ENCODE results near the gene GPRASP2.
"Not testable (repeated sequence)": the region's sequence is repeated elsewhere in the genome, so short reads cannot be mapped to it uniquely, and the experiment has no call there.

GPRASP2 gene

GRCh38 chrX:102712216-102712966 lies at the start of gene GPRASP2:
Gene GPRASP2 (plus strand): TSS chrX:102712448. CDS start chrX:102714870, 2,422 bp downstream.
- peak; percentile 9 for DNase-seq (ENCODE audit: low spot score)

- DNase-seq (ENCODE audit: low spot score), result not testable (repeated sequence)
Measured at GRCh38 chrX:102663820-102664219, 48.4 kb upstream of the GPRASP2 start.

- not testable (repeated sequence) for DNase-seq (ENCODE audit: low spot score)
Measured at GRCh38 chrX:102667034-102667433, 45.2 kb upstream of the GPRASP2 start.

DNA sequence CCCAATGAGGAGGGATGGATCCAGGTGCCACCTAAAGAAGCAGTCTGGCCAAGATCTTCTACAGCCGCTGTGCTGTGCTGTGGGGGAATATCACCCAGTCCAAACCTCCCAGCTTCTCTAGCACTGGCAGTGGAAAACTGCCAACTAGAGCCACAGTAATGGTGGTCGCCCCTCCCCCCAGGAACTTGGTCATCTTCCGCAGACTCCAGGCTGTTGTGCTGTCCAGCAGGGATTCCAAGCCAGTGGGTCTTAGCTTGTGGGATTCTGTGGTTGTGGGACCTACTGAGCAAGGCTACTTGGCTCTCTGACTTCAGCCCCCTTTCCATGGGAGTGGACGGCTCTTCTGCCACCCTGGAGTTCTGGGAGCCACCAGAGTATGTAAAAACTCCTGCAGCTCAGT lies 42.7 kb upstream of the GPRASP2 start:
- no peak for DNase-seq (ENCODE audit: low spot score)

- DNase-seq (ENCODE audit: low spot score), result no peak
Measured at GRCh38 chrX:102672856-102673255, 39.4 kb upstream of the GPRASP2 start.

DNA sequence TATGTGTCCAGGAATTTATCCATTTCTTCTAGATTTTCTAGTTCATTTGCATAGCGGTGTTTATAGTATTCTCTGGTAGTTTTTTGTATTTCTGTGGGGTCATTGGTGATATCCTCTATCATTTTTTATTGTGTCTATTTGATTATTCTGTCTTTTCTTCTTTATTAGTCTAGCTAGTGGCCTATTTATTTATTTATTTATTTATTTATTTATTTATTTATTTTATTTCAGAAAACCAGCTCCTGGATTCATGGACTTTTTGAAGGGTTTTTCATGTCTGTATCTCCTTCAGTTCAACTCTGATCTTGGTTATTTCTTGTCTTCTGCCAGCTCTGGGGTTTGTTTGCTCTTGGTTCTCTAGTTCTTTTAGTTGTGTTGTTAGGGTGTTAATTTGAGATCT lies 34.8 kb upstream of the GPRASP2 start:
- DNase-seq (ENCODE audit: low spot score), result not testable (repeated sequence)

GRCh38 chrX:102684772-102685520 lies 27.3 kb upstream of the GPRASP2 start:
- DNase-seq (ENCODE audit: low spot score), result no peak

- DNase-seq (ENCODE audit: low spot score), result no peak
Measured at GRCh38 chrX:102694749-102695148, 17.5 kb upstream of the GPRASP2 start.

GRCh38 chrX:102696306-102696705 lies 15.9 kb upstream of the GPRASP2 start:
- DNase-seq (ENCODE audit: low spot score), result no peak

- no peak for DNase-seq (ENCODE audit: low spot score)
Measured at GRCh38 chrX:102697494-102697893, 14.8 kb upstream of the GPRASP2 start.

- DNase-seq (ENCODE audit: low spot score), result no peak
Measured at GRCh38 chrX:102708900-102709299, 3.3 kb upstream of the GPRASP2 start.

GRCh38 chrX:102711872-102712215 lies 404 bp upstream of the GPRASP2 start:
- DNase-seq (ENCODE audit: low spot score), result no peak

DNA sequence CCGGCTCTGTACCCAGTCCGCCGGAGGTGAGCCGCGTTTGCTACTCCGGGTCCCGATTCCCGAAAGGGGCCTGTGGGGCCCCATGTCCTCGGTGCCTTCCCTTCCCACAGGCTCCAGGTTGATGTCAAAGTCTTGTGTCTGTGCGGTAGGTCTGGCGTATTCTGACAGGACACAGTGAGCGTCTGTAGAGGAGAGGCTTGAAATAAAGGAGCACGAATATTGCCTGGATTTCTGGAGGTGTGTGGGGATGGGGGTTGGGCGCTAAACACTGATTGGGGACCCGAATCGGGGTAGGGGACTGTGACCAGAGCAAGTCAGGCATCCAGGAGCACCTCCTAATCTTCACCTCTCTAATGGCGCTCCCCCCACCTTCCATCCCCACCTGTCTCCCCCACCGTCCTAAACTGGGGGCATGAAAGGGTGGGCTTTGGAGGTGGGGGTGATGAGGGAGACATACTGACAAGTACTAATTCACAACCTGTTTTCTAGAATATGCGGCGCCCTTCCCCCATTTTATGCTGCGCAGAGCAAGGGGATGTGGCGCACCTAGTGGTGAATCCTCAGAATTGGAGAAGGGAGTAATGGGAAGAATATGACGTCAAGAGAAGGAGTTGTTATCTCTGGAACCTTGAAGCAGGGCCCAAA lies 855 bp downstream of the GPRASP2 start:
- DNase-seq (ENCODE audit: low spot score), result peak; percentile 50

DNA sequence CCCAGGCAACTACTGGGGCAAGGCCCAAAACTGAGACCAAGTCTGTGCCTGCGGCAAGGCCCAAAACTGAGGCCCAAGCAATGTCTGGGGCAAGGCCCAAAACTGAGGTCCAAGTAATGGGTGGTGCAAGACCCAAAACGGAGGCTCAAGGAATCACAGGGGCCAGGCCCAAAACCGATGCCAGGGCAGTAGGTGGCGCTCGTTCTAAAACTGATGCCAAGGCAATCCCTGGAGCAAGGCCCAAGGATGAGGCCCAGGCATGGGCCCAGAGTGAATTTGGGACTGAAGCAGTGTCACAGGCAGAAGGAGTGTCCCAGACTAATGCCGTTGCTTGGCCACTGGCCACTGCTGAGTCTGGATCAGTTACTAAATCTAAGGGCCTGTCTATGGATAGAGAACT lies 2.7 kb downstream of the GPRASP2 start:
- no peak for DNase-seq (ENCODE audit: low spot score)

- DNase-seq (ENCODE audit: low spot score), result no peak
Measured at GRCh38 chrX:102715967-102716366, 3.7 kb downstream of the GPRASP2 start.

DNA sequence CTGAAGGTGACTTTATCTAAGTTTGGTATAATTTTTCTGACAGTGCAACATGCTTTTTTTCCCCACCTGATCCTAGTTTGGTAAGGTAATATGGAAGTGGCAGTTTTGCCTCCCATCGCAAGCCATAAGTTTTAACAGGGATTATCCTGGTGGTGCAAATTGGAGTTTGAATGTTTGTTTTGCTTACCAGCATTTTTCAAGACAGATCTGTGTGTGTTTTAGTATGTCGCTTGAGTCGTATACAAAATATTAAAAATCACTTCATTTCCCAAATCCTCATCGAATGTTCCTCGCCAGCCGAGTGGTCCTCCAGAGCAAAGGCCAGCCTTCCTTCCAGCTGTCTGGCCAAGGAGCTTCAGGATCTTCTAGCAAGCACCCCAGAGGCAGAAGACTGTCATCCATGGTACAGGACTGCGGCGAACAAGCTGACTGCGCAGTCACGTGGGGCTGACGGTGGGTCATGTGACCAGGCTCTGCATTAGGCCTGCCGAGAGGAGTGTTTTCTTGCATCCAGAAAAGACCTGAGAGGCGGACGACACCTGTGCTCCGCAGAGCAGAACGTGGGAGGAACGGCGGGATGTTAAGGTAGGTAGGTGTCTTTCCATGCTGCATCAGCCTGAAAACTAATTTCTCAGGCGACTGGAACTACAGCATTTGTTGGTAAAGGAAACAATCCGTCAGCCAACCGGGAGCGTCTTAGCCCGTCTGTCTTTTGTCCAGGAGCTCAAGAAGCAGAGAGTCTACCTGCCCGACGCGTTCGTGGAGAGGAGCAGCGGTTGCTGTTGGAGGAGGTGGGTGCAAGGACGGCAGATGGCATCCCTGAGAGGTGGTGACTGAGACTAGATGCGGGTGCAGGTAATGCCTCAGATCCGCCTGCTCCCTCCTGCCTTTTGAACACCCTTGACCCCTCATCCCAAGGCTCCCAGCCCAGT lies 8.3 kb downstream of the GPRASP2 start, which contains the start of gene GPRASP3:
Gene GPRASP3, plus strand, starts transcription at position 507 of the 932 bp plus-strand sequence. CDS start 28,253 bp downstream, outside the sequence.
- DNase-seq (ENCODE audit: low spot score), result peak; percentile 62

- DNase-seq (ENCODE audit: low spot score), result not testable (repeated sequence)
Measured at GRCh38 chrX:102721169-102721506, 8.9 kb downstream of the GPRASP2 start.

DNA sequence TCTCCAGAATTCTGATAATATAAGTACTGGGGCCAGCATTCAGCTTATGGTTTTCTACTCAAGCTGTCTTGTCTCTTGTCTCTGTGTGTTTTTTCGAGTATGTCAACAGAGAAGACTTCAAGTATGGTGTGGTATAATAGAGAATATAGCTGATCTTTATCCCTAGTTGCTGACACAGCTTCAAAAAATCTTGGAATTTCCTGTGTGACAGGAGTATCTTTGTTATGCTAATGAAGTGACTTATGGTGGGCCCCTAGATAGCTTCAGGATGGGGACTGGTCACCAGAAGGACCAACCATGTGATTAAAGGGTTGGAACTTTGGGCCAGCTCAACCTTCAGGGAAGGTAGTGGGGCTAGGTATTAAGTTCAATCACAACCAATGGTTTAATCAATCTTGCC lies 11.2 kb downstream of the GPRASP2 start:
- no peak for DNase-seq (ENCODE audit: low spot score)

- DNase-seq (ENCODE audit: low spot score), result no peak
Measured at GRCh38 chrX:102727761-102728160, 15.5 kb downstream of the GPRASP2 start.

DNA sequence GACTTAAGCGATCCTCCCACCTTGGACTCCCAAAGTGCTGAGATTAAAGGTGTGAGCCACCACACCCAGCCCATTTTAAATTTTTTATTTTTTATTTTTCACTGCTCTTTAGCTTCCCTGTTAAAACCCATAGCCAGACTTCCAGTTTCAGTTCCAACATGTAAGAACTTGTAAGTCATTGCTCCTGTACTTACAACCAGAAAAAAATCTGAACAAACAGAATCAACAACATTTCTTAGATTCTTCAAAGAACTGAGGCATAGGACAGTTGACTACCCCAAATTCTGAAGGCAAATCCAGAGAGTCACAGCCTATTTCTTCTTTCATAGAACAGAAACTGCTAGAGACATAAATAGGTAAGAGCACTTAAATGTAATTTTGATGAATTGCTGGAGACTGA lies 16.4 kb downstream of the GPRASP2 start:
- no peak for DNase-seq (ENCODE audit: low spot score)

- DNase-seq (ENCODE audit: low spot score), result peak; percentile 14
Measured at GRCh38 chrX:102739657-102740056, 27.4 kb downstream of the GPRASP2 start.

DNA sequence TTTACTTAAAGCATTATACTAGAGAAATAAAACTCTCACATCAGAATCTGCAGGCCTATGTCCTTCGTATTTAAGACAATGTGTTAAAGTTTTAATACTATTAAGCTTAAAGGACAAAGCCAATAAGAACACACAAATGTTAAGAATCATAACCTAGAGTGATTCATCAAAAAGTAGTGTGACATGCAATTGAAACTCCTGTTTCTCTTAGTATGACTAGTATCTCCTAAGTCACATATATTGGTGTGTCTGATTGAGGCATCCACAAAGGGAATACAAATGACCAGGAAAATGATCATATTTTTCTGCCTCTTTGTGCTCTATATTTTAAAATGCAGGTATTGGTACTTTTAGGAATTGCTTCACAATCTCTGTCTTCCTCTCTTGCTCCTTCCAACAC lies 32.1 kb downstream of the GPRASP2 start:
- no peak for DNase-seq (ENCODE audit: low spot score)

All from HuH-7 (cell line).